K562 (cell line): ENCODE results near the gene VSIG10L2.

Experiments
- SMARCB1 ChIP-seq: IDR thresholded peaks from 2 replicates; pipeline ENCODE4 v1.6.1; 2011; ENCODE audit warnings: improper control_type of control experiment, low read depth; ENCODE audit not compliant: insufficient read length
- TCF7L2 ChIP-seq: fragments of 150-350 bp; IDR thresholded peaks from 2 replicates; pipeline ENCODE4 v1.6.1; 2016; ENCODE audit warnings: low read depth, mild to moderate bottlenecking, low read length, moderate library complexity
- TF ChIP-seq, protein P1 (sequence below), 3 experiments: IDR thresholded peaks in 2 of 3; conservative IDR thresholded peaks in 1 of 3; 2 replicates each; pipeline ENCODE4 v1.5.1; 2011 to 2012; ENCODE audit warnings: low read length in 3 of 3, mild to moderate bottlenecking in 3 of 3, control low read depth in 2 of 3, improper control_type of control experiment in 1 of 3, inconsistent platforms in 1 of 3, low read depth in 1 of 3, mixed read lengths in 1 of 3, moderate library complexity in 1 of 3; ENCODE audit not compliant: insufficient read depth in 2 of 3

DNA sequence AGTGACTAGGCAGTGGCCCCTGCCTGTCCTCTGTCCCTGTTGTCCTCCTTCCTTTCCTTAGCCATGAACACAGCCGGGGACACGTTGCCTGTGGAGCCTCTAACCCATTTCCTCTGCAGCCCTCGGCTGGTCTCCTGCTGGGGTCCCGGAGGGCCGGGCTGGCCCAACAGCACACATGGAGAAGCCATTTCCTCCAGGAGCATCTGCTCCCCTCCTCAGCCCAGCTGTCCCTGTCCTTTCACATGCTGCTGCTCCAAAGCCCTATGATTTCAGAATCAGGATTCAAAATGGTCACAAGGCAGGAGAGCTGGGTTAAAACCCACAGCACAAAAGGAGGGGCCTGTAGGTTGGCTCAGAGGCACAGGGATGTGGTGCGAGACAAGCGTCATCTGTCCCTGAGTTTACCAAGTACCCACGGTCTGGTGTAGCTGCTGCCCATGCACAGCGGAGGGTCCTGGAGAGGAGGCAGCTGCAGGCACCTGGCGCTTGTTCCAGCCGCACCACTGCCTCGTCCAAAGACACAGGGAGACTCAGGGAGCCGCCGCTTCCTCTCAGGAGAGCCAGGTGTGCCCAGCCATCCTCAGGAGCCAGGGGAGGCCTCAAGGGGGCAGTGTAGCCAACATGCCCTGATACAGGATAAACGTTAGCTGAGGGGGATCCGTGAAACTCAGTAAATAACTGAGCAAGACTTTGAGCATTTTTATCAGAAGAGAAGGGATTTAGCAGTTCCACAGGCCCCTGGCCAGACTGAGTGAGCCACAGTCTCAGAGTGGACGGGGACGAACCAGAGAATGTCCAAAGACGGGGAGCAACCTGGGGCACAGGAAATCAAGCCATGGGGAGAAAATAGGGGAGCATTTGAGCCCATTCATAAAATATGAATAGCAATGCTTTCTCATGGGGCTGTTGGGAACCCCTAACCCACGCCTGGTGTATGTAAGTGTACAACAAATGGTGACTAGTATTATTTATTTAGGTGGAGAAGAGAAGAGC lies 3.9 kb upstream of the VSIG10L2 start:
- TF ChIP-seq TCF7L2 (no peak), SMARCB1 (no peak)
- TF ChIP-seq, protein P1, sequence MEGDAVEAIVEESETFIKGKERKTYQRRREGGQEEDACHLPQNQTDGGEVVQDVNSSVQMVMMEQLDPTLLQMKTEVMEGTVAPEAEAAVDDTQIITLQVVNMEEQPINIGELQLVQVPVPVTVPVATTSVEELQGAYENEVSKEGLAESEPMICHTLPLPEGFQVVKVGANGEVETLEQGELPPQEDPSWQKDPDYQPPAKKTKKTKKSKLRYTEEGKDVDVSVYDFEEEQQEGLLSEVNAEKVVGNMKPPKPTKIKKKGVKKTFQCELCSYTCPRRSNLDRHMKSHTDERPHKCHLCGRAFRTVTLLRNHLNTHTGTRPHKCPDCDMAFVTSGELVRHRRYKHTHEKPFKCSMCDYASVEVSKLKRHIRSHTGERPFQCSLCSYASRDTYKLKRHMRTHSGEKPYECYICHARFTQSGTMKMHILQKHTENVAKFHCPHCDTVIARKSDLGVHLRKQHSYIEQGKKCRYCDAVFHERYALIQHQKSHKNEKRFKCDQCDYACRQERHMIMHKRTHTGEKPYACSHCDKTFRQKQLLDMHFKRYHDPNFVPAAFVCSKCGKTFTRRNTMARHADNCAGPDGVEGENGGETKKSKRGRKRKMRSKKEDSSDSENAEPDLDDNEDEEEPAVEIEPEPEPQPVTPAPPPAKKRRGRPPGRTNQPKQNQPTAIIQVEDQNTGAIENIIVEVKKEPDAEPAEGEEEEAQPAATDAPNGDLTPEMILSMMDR (IDR thresholded peaks at IDR 0.05 in 2 of 3, conservative IDR thresholded peaks at IDR 0.05 in 1 of 3; ENCODE audit: insufficient read depth in 2 of 3, low read depth in 1 of 3, low read length in 3 of 3), result peak; percentile 58 to 77 (median 67)
